ENCODE measurements around the gene BTD. TPM values are rescaled to one million over a fixed set of nuclear protein-coding genes. Genes with fewer than 3 reads are reported as not detected.

BTD gene
- total RNA-seq, 1 experiment from 2014 or later: 7.2 TPM

- TF ChIP-seq, protein P1, sequence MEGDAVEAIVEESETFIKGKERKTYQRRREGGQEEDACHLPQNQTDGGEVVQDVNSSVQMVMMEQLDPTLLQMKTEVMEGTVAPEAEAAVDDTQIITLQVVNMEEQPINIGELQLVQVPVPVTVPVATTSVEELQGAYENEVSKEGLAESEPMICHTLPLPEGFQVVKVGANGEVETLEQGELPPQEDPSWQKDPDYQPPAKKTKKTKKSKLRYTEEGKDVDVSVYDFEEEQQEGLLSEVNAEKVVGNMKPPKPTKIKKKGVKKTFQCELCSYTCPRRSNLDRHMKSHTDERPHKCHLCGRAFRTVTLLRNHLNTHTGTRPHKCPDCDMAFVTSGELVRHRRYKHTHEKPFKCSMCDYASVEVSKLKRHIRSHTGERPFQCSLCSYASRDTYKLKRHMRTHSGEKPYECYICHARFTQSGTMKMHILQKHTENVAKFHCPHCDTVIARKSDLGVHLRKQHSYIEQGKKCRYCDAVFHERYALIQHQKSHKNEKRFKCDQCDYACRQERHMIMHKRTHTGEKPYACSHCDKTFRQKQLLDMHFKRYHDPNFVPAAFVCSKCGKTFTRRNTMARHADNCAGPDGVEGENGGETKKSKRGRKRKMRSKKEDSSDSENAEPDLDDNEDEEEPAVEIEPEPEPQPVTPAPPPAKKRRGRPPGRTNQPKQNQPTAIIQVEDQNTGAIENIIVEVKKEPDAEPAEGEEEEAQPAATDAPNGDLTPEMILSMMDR (IDR thresholded peaks at IDR 0.05; ENCODE audit: unreplicated experiment): no peak
- intact Hi-C loops (cut with micrococcal nuclease): no loop called here
- no peaks in the 10 kb centered on the region for H3K27me3 Mint-ChIP-seq (ENCODE audit: insufficient read depth, unreplicated experiment)
- peaks cover 10% of the 10 kb centered on the region for H3K36me3 Mint-ChIP-seq (ENCODE audit: insufficient read depth, unreplicated experiment)
- H3K4me1 Mint-ChIP-seq (ENCODE audit: insufficient read depth, unreplicated experiment): no peaks in the 10 kb centered on the region
- CTCF ChIA-PET: interaction anchor here (0.6 to 1.0 kb wide), 4 partner anchors 9 to 26 kb away, joined by 3 to 4 read pairs (median 3); no protein-coding TSS in a partner anchor
- DNase-seq (ENCODE audit: unreplicated experiment): no peak
- BruUV-seq (replicated peaks): no TSS peak
- peaks cover 13% of the 10 kb centered on the region for H3K9me3 Mint-ChIP-seq (ENCODE audit: unreplicated experiment)
- H3K27ac Mint-ChIP-seq (ENCODE audit: low read depth, unreplicated experiment): no peak overlapping the region
- H3K4me3 Mint-ChIP-seq (ENCODE audit: unreplicated experiment): no peak overlapping the region
- POLR2A ChIA-PET: interaction anchor here (1.1 kb wide), 1 partner anchor 10 kb away, joined by 3 read pairs; no protein-coding TSS in a partner anchor
These were observed 55.5 kb downstream of the BTD start for GRCh38 chr3:15657016-15657415.

DNA sequence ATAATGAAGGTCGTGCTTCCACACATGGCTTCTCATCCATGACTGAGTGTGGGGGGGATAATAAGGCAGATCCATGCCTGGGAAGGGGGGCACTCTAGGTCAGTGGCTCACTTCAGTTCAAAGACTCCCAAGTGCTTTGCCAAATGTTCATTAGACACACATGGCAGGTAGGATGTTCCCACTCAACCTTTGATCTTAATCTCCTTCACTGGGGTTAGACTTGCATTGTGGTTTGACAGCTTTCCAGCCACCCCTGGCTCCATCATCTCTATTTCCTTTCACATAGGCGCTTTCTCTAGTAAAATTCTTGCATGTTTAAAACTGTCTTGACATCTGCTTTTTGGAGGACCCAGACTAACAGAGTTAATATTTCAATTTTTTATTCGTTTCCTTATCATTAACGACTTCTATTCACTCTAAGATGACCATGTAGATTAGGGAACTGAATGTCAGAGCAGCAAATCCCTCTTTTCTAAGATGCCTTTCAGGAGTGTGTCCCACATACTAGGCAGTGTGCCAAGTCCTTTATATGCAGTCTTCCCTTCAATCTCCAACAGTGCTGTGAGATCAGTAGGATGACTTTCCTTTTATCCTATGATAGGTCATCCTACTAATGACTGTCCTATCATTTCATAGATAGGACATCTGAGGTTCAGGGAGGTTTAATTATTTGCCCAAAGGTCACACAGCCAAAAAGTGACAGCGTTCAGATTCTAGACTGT, 57.9 kb downstream of the BTD start:
- H3K36me3 Mint-ChIP-seq (ENCODE audit: insufficient read depth, unreplicated experiment): peaks cover 27% of the 10 kb centered on the region
- ChIA-PET POLR2A (interaction anchor here (0.8 to 1.0 kb wide), 2 partner anchors 11 to 23 kb away, joined by 3 to 4 read pairs; no protein-coding TSS in a partner anchor), CTCF (no interaction called here)
- H3K27me3 Mint-ChIP-seq (ENCODE audit: insufficient read depth, unreplicated experiment): no peaks in the 10 kb centered on the region
- DNase-seq (ENCODE audit: unreplicated experiment): no peak
- no TSS peak for BruUV-seq (replicated peaks)
- H3K4me1 Mint-ChIP-seq (ENCODE audit: insufficient read depth, unreplicated experiment): no peaks in the 10 kb centered on the region
- H3K27ac Mint-ChIP-seq (ENCODE audit: low read depth, unreplicated experiment): no peak overlapping the region
- H3K9me3 Mint-ChIP-seq (ENCODE audit: unreplicated experiment): peaks cover 22% of the 10 kb centered on the region
- no peak overlapping the region for H3K4me3 Mint-ChIP-seq (ENCODE audit: unreplicated experiment)
- TF ChIP-seq, protein P1 (IDR thresholded peaks at IDR 0.05; ENCODE audit: unreplicated experiment): no peak
- intact Hi-C loops (cut with micrococcal nuclease): no loop called here

GRCh38 chr3:15660055-15660935, 58.8 kb downstream of the BTD start:
- H3K9me3 Mint-ChIP-seq (ENCODE audit: unreplicated experiment): peaks cover 29% of the 10 kb centered on the region
- POLR2A ChIA-PET: interaction anchor here (0.6 to 1.0 kb wide), 3 partner anchors 12 to 57 kb away, joined by 3 to 4 read pairs (median 3); no protein-coding TSS in a partner anchor
- no peak overlapping the region for H3K27ac Mint-ChIP-seq (ENCODE audit: low read depth, unreplicated experiment)
- BruUV-seq (replicated peaks): no TSS peak
- no peaks in the 10 kb centered on the region for H3K4me1 Mint-ChIP-seq (ENCODE audit: insufficient read depth, unreplicated experiment)
- no peak for DNase-seq (ENCODE audit: unreplicated experiment)
- no peaks in the 10 kb centered on the region for H3K27me3 Mint-ChIP-seq (ENCODE audit: insufficient read depth, unreplicated experiment)
- H3K36me3 Mint-ChIP-seq (ENCODE audit: insufficient read depth, unreplicated experiment): peaks cover 34% of the 10 kb centered on the region
- H3K4me3 Mint-ChIP-seq (ENCODE audit: unreplicated experiment): no peak overlapping the region
- CTCF ChIA-PET: interaction anchor here (0.8 kb wide), 1 partner anchor 28 kb away, joined by 3 read pairs; no protein-coding TSS in a partner anchor
- TF ChIP-seq, protein P1 (IDR thresholded peaks at IDR 0.05; ENCODE audit: unreplicated experiment): no peak
- intact Hi-C loops (cut with micrococcal nuclease): no loop called here

GRCh38 chr3:15664144-15664543, 62.6 kb downstream of the BTD start:
- Mint-ChIP-seq H3K9me3 (ENCODE audit: unreplicated experiment) (peaks cover 17% of the 10 kb centered on the region), H3K4me1 (ENCODE audit: insufficient read depth, unreplicated experiment) (no peaks in the 10 kb centered on the region), H3K4me3 (ENCODE audit: unreplicated experiment) (no peak overlapping the region), H3K36me3 (ENCODE audit: insufficient read depth, unreplicated experiment) (peaks cover 63% of the 10 kb centered on the region), H3K27me3 (ENCODE audit: insufficient read depth, unreplicated experiment) (no peaks in the 10 kb centered on the region), H3K27ac (ENCODE audit: low read depth, unreplicated experiment) (no peak overlapping the region)
- TF ChIP-seq, protein P1 (IDR thresholded peaks at IDR 0.05; ENCODE audit: unreplicated experiment): no peak
- ChIA-PET CTCF (interaction anchor here (0.6 to 1.4 kb wide), 4 partner anchors 14 to 386 kb away, joined by 3 to 4 read pairs (median 4); no protein-coding TSS in a partner anchor), POLR2A (interaction anchor here (1.3 kb wide), 1 partner anchor 18 kb away, joined by 4 read pairs; no protein-coding TSS in a partner anchor)
- DNase-seq (ENCODE audit: unreplicated experiment): no peak
- no TSS peak for BruUV-seq (replicated peaks)
- intact Hi-C loops (cut with micrococcal nuclease): no loop called here

Data from MCF 10A (cell line).